NCI-H1694 (cell line): ENCODE measurements around the gene NRXN3.

Experiments used
- DNase-seq: peaks from one replicate; lab custom pipeline; 2025; lab: John Stamatoyannopoulos, UW

Gene NRXN3

DNA sequence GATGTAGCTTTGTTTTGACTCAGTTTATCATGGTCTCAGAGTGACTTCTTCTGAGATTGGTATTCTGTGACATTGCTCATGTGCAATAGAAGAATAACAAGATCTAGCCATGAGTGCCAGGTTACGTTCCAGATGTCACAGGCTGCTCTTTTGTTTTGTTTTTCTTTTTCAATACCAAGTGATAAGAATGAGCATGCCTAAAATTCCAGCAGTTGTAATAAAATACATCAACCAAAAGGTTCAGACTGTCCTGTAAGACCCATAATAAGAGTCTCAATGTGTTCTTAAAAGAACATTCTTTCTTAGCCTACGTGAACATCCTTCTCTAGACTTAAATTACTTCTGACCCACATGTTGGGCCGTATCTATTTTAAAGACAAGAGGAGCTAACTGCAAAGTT lies 1371.9 kb downstream of the NRXN3 start:
- no peak for DNase-seq

DNA sequence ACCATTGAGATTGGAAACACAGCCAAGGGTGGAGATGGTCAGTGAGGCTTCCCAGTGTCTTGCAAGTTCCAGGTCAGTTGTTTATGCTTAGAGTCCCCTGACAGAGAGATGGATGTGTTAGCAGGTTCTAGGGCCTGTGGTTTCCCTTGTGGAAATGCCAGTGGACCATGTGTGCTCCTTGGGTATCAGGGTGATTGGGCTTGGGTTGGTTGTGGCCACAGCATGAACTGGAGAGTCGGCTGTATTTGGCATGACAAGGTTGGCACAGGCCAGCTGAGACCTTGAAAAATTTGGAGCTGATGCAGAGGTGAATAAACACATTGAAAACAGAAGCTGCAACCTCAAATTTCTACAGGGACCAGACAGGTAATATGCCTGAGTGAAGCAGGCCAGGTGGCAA lies 1373.2 kb downstream of the NRXN3 start:
- DNase-seq, result no peak

DNA sequence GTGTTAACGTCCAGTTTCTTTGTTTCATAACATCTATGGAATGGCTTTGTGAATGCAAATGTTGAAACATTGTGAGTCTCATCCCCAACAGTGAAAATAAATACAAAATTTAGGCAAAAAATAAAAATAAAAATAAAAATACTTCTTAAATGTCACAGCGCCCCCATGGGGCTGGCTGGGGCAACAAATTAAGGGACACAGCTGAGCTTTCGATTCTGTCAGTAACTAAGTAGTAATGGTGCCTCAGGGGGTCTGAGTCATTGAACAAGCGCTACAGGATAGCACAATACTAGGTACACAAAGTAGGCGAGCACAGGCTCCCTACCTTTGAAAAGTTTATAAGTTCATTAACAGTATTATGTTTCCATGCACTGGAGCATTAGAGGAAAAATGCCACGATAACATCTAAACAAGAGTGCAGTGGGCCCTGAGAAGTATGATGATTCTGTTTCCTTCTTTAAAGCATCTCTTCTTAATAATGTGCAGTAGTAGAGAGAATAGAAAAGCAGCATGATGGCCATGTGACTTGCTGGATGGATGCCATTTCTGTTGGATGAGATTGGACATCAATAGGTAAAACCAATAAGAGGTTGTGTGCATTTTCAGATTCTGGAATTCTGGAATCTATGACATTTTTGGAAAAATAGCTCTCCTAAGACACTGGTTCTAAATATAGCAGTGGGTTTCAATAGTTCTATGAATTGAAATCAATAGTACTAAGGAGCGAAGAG lies 1374.0 kb downstream of the NRXN3 start:
- no peak for DNase-seq

DNA sequence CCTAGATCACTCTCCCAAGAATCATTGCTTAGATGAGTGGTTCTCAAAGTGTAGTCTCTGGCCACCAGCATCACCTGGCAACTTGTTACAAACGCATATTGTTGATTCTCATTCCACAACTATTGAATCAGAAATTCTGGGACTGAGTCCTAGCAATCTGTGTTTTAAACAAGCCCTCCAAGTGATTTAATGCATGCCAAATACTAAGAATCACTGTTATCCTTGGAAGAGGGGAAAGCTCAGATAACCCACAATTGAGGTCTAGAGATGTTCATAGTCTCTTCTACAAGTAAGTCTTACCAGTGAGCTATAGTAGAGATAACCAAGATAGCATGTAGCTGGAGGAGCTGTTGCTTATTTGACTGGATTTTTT lies 1374.5 kb downstream of the NRXN3 start:
- no peak for DNase-seq

DNA sequence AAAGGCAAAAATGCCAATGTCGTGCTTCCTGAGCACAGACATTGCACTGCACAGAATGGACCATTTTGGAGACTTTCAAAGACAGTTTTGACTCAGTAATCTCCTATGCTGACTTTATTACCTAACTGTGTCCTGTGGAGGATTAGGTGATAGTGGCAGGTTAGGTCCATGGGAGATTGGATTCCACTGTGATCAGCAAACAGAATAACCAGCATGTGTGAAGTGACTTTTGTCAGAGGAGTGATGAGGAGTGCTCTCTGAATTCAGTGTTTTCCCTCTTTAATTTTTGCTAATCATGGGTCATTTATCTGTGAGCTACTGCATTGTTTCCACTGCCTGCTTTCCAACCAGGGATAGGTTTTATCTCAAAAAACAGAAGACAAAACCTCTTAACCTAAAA lies 1378.7 kb downstream of the NRXN3 start:
- DNase-seq, result no peak

DNA sequence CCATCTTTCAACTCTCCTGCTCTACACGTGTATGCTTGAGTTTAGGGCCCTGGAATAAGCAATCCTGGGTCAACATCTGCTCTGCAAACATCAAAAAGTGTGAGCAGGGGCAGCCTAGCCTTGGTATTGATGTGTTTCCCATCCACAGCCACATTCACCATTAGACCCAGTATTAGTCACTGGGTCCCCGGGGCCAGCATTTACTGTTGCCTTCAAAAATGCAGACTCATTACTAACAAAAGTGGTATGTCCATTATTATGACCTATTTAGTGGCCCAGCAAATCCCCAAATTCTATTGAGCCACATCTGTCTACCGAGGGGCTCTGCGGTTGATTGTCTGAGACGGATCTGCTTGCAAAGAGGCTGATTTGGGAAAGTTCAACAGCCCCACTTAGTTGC lies 1379.3 kb downstream of the NRXN3 start:
- DNase-seq, result no peak

DNA sequence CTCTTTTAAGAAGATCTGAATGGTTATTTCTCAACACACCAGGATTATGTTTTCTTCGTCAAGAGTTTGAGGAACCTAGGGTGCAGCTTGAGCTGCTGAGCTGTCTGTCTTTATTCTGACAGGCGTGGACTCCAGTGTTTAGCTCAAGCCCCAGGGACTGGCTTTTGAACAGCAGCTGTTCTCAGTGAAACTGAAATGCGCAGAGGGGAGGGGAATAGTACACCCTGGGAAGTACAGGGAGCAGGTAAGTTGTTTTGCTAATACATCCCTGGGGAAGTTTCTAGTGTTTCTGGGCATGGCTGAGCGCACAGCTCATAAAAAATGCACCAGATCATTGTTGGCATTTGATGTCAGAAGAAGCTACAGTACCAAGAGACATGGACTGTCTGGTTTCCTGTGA lies 1381.3 kb downstream of the NRXN3 start:
- no peak for DNase-seq

DNA sequence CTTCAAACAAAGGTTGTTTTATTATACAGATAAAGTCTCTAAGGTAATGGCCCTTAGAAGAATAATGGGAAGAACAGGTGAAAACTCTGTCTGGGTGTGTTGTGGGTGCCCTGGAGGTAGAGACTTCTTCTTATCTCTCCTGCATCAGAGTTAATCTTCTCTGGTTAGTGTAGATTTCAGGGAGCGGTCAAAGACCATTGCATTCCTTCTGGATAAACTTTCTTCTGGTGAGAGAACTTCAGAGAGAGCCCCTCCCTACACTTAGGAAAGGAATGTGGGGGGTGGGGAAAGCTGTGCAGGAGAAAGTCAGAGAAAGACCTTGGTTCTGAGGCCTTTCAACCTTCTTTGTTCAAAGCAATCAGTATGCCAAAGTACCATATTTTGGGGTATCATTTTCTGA lies 1382.6 kb downstream of the NRXN3 start:
- DNase-seq, result no peak

DNA sequence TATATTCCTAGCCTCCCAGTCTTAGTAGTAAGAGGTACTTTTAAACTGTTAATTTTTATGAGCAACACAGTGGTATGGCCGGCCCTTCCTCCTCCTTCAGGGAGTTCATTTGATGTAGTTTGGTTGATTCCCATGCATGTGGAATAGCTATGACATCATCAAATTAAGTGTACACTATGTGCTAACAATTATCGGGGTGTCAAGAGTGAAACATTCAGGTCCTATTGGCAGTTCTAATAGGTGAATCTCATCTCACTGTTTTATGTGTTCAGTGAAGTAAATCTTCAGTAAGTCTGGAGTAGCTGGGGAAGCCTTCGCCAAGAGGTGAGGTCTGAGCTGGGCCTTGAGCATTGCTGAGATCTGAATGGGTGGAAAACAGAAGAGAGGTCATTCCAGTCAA lies 1384.6 kb downstream of the NRXN3 start:
- DNase-seq, result no peak

DNA sequence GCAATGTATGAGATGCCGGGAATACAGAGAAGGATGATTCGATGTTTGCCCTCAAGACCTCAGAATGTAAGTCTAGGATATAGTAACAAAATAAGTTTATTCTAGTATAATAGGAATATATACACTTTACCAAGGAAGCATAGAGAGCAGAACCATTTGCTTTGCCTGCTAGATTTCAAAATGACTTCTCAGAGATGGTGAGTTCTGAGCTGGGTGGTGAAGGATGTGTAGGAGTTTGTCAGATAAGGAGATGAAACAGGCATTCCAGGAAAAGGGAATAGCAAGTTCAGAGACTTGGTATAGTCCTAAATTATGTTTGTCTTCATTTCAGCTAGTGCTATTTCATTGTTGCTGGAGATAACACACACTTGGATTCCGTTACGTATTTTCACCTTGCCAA lies 1385.3 kb downstream of the NRXN3 start:
- no peak for DNase-seq

DNA sequence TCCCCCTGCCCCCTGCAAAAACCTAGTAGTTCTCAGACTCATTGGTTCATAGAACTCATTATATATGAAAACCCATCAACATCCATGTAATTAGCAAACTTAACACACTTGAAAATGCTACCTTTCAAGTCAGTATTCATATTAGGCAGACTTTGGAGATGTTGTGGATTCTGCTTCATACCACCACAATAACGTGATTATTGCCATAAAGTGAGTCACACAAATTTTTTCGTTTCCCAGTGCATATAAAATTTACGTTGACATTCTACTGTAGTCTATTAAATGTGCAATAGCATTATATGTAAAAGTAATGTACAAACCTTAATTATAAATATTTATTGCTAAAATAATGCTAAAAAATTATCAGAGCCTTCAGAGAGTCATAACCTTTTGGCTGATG lies 1387.1 kb downstream of the NRXN3 start:
- no peak for DNase-seq

DNA sequence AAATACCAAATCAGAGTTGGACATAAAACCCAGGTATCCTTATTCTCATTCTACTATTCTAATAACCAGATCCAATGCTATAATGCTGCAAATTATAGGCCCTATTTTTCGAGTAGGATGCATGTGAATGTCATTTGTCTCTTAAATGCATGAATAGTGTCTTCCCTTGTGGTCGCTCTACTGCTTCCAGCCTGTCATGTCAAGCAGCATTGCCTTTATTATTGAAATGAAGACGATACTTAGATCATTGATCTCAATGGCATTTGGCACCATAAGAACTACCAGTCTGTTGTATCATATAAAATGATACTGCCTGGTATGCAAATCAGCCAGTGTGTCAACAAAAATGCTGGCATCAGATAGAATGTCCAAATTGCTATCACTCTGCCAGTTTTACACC lies 1392.0 kb downstream of the NRXN3 start:
- no peak for DNase-seq

DNA sequence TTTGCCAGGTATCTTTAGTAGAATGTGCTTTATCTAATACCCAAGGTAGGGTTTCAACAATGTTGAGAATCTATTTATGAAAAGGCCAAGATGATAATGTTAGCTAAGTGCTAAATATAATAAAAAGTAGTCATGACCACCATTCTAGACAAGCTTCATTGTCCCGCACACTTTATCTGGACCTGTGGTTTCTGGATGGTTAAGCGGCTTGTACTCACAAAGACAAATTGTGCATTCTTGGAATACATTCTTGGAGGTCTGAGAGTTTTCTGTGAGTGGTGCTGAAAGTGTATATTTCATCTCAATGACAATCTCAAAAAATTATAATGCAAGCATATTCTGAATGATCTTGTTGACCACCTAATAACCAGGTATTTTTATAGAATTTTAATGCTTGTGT lies 1394.2 kb downstream of the NRXN3 start:
- no peak for DNase-seq

DNA sequence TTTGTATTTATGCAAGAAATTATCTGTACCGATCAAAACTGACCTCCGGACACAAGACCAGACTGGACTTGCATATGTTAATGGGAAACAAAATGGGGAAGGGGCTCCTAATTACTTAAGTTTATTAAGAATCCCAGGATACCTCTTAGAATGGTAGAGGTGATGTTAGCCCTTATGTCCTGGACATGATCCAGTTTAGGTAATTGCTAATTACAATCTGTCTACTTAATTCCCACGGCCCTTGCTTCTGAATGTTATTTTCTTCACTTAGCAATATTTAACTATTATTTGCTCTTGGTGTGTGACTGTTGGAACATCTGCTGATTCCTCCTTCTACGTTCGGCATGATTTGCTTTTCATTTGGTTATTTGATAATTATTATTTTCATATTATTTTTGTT lies 1397.1 kb downstream of the NRXN3 start:
- peak; percentile 69 for DNase-seq

DNA sequence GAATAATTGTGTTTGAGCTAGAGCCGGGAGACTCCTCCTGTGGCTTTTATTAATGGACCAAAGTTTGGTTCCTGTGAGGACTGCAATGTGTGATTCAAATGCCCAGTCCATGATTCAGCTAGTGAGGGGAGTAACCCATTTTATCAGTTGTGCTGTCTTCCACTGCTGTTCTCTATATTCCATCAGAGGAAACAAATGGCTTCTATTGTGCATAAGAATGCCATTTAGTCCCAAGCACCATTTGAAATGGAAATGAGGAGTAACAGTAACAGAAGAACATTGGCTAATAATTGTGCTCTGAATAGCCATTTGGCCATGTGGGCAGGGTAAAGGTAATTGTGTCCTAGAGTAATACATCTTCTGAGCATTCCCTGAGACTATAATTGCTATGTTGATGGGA lies 1398.4 kb downstream of the NRXN3 start:
- DNase-seq, result no peak

DNA sequence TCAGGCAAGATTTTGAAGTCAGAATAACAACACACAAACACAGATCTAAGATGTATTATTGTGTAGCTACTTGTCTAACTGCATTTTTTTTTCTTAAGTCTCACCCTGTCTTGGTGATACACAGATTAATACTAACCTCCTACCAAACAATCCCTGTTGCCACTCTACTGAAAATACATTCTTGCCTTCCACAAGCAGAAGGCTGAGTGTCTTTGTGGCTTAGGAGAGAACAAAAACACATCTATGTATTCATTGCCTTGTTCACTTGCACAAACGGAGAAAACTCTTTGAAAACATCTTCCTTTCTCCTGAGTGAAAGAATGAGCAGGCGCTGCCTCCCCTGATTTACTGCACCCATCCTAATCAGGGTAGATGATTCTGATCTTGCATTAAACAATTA lies 1398.9 kb downstream of the NRXN3 start:
- DNase-seq, result no peak

DNA sequence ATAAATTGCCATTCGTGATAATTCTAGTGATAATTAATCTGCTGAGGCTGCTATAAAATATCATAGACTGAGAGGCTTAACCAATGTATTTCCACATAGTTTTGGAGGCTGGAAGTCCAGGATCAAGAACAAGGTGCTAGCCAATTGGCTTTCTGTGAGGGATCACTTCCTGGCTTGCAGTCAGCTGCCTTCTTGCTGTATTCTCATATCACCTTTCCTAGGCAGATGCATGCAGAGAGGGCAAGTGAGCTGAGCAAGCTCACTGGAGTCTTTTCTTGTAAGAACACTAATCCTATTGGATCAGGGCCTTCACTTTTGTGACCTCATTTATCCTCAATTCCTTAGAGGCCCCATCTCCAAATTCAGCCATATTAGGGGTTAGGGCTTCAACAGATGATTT lies 1400.5 kb downstream of the NRXN3 start:
- DNase-seq, result no peak

DNA sequence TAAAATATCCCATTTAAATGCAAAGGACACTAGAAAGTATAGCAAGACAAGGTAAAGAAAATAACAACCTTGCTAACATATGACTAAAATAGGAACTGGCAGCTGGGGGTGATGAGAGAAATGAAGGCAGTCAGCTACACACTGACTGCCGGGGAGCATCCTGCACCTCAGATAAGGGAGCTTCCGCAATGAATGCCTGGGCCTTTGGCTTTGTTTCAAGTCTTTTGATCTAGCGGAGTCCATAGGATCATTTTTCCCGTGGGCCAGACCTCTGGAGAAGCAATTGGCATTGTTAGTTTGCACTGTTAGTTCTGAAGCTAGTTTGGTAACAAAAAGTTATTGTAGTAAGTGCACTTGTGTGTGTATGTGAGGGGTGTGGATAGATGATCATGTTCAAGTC lies 1401.2 kb downstream of the NRXN3 start:
- DNase-seq, result no peak

DNA sequence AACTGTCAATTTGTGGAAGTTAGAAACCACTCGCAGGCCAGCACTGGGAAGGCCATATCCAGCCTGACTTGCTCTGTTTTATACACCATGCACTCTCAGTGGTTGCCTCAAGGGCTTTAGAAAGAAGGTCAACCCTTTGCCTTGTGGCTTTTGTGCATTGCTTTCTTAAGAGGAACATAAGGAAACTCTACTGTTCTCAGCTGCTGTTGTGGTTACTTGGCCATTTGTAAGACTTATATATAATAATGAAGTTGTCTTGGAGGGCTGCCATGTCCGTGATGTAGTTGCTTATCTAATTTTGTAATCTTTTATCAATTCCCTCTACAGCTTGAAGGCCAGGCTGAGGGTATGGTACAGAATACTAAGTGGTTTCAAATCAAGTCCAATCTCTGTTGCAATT lies 1403.3 kb downstream of the NRXN3 start:
- no peak for DNase-seq

DNA sequence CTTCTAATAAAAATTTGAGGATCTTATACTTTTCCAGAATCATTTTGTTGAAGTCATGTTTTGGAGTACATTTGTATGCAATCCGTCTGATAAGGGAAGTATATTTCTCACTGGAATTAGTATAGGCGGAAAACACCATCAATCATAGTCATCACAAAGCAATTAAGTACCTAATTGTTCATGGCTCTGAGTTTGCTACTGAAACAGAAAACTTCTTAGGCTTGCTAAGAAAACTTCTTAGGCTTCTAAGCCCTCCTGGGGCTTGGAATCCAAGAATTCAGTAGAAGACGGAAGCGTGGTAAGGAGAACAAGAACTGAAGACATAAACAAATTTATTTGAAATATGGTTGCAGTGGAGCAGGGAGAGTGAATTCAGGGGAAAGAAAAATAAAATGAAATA lies 1404.9 kb downstream of the NRXN3 start:
- no peak for DNase-seq

DNA sequence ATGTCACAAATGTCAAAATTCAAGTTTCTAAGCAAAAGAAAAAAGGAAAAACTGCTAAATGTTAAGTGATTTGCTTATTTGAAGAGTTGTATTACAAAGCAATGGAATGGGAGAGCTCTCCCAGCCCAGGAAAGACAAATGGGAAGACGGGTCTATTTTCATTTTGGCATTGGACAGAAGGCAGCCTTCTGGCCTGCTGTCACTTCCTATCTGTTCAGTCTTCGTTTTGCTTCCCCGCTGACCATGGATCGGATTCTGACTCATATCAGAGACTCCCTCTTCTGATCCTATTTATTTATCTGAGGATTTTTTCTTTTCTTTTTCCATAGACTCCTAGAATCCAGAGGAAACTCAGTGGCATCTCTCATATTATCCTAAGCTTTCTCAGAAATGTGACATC lies 1406.3 kb downstream of the NRXN3 start:
- DNase-seq, result no peak

DNA sequence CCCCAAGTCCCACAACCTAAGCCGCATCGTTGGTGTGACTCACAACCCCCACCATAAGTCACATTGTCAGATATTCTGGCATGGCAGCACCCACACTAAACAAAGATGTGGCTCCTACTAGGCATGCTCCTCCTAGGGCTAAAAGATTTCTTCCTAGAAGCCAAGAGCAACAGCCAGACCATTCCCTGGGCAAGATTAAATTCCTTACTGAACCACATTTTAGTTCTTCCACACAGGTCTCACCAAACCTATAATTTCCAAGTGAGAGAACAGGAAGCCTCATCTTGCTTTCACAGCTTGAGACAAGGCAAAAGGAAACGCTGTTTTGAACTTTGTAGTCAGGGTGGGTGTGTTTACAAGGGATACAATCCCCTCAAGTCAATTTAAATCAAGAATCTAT lies 1408.3 kb downstream of the NRXN3 start:
- DNase-seq, result no peak

DNA sequence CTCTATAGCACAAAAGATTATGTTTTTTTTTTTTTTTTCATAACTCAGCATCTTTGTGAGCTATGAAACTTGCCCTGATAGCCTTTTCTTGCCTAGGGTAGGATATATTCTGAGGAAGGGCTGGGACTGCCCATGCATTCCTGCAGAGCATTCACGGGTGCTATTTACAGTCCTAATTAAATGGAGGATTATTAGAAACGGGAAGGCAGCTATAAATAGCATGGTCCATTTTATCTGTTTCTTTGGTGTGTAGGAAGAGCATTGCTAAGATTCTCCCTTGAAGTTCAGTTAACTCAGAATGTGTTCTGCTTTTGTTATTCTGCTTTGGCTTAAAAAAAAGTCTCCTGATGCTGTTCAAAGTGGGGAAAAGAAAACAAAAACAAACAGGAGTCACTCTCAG lies 1410.2 kb downstream of the NRXN3 start:
- no peak for DNase-seq

DNA sequence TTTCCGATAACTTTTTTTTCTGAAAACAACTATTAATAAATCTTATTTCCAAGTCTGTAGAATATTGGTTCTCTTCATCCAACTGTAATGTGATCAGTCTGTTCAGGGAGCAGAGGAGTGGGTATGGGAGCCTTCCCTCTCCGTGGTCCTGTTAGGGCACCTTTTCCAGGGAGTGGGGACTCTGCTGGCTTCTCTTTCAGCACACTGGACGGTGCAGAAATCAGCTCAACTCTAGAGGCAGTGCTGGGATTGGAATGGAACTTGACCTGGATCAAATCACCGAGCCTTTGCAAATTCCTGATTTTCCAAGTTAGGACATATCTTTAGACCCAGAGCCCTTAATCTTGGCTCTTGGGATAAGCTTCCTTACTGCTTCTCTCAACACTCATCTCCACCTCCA lies 1410.7 kb downstream of the NRXN3 start:
- DNase-seq, result no peak
